Amniotic stem cell (primary cell): ENCODE results near the gene PLXDC1.
"Not testable (repeated sequence)": the region's sequence is repeated elsewhere in the genome, so short reads cannot be mapped to it uniquely, and the experiment has no call there.

Source experiments
- DNase-seq: peaks from one replicate; lab custom pipeline; 2025; lab: John Stamatoyannopoulos, UW

Gene PLXDC1

DNA sequence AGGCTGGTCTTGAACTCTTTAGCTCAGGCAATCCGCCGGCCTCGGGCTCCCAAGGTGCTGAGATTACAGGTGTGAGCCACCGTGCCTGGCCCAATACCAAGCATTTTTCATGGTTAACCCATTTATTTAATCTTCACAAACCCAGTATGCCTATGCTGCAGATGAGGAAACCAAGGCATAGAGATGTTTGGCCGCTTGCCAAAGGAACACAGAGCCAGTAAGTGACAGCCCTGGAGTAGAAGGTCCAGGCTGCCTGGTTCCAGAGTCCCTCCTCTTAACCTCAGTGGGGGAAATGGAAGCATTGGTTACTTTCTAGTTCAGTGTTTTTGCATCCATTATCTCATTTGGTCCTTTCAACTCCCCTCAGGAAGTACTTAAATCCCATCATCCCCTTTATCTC is 29.9 kb upstream of the PLXDC1 start:
- no peak for DNase-seq

- no peak for DNase-seq
Measured at GRCh38 chr17:39178536-39178935, 27.1 kb upstream of the PLXDC1 start.

DNA sequence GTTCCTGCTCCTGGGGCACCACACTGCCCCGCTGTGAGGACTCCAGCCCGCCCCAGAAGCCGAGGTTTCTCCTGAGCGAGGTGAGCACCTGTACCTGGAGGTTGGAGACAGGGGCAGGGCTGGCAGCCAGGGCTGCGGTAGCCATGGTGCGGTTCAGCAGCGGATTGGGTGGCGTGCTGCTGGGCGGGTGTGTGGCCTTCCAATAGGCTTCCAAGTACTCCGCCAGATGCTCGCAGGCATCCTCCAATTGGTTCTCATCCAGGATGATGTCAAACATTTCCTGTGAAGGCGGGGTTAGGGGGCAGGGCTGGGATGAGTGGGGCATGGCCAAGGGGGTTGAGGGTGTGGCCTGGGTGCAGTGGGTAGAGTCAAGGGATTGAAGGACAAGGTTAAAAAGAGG is 25.8 kb upstream of the PLXDC1 start:
- no peak for DNase-seq

DNA sequence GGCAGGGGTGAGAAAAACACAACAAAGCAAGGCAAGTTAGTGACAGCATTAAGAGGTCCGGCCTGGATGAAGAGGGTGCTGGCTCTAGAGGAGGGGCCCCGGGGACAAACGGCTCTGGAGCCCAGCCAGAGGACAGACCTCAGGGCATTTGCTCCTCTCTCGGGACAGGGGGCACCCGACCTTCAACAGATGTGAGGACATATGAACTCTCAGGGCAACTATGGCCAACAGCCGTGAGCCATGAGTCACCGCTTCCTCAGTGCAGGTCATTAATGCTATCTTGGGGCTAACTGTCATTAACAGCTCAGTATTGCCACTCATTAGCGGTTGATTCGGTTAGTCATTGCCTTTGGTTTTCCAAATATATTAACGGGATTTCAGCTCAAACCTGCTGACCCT is 24.3 kb upstream of the PLXDC1 start:
- DNase-seq = no peak

DNA sequence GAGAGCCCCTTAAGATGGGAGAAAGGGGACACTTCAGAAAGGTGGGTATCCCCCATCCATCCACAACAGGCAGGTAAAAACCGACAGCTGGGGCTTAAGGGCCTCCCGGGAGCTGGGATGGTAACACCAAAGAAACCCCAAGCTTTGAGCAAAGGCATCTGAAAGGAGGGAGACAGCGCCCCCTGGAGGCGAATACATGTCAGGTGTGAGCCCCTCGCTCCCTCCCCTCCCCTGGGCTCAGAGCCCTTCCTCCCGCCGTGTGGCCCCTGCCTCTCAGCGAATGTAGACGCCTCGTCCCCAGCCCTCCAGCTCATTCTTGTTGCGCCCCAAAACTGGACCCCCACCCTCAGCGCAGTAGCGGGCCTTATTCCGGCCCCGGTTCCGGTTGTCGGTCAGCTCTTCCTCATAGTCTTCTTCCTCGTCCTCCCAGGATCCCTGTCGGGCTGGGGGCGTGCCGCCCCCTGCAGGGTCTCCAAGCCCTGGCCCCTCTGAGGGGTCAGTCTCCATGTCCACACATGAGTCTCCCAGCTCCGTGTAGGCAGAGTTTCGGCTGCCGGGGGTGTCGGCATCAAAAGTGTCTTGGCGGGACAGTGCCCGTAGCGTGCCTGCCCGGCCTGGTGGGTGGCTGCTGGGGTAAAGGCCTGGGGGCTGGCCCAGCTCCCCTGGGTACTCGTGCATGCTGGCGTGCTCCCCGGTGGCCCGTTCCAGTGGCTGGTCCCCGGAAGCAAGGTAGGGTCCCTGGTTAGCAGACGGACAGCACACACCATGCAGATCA is 23.7 kb upstream of the PLXDC1 start:
- no peak for DNase-seq

DNA sequence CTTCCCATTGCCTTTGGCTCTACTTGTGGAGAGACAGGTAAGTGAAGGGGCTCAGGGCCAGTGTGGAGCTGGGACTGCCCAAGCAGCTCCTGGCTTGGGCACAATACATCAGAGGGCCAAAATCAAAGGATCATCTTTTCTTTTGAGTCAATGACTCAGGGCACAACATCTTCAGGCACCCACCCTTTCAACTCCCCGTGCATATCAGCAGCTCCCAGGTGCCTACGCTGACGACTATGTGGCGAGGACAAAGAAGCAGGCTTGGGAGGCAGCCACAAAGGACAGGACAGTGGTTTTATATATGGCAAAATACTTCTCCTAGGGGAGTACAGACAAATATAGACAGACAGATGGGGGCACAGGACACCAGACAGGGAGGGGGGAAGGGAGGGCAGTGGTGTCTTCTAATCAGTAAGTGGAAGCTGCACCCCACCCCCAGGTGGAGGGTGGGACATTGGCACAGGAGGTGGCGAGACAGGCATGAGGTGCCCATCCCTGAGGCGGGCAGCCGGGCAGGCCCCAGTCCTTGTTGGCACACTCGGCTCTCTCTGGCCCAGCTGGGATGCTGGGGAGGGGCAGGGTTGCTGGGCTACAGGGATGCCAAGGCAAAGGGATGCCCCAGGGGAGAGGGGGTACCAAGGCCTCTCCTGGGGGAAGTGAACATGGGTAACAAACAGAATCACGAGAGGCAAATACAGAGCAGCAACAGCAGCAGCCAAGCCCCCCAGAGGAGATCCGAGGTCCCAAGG is 22.3 kb upstream of the PLXDC1 start:
- no peak for DNase-seq

GRCh38 chr17:39173080-39173479 is 21.6 kb upstream of the PLXDC1 start:
- no peak for DNase-seq

DNA sequence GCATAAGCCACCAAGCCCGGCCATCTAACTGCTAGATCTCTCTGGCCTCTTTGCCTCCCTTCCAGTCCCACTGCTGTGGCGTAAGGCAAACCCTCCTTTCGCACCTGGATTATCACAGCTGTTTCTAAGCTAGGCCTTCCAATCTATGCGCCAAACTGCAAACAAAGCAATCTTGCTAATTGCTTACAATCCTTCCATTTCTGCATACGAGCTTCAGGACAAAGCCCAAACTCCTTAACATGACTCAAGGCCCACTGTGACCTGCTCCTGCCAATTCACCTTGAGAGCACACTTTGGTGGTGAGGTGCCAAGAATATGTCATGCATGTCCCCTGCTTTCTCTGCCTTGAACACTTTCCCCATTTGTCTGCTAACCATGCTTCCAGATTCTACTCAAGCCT is 20.5 kb upstream of the PLXDC1 start:
- DNase-seq = no peak

DNA sequence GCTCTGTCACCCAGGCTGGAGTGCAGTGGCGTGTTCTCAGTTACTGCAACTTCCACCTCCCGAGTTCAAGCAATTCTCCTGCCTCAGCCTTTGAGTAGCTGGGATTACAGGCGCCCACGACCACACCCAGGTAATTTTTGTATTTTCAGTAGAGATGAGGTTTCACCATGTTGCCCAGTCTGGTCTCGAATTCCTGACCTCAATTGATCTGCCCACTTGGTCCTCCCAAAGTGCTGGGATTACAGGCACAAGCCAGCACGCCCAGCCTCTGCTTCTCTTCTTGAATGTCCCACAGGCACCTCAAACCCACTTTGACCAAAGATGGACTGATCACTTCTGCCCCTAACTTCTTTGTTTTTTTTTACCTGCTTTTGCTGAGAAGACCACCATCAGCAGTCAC is 19.1 kb upstream of the PLXDC1 start:
- DNase-seq = no peak

GRCh38 chr17:39170109-39170508 is 18.7 kb upstream of the PLXDC1 start:
- no peak for DNase-seq

- no peak for DNase-seq
Measured at GRCh38 chr17:39169518-39169917, 18.1 kb upstream of the PLXDC1 start.

DNA sequence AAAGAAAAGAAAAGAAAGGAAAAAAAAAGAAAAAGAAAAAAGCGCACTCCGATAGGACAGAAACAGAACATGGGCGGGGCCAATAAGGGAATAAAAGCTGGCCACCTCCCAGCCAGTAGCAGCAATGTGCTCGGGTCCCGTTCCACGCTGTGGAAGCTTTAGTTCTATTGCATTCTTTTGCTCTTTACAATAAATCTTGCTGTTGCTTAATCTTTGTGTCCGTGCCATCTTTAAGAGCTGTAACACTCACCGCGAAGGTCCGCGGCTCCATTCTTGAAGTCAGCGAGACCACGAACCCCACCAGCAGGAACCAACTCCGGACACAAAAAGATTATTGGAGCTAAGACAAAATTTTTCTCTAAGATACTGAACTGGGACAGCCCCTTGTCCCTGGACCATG is 17.7 kb upstream of the PLXDC1 start:
- DNase-seq = no peak

DNA sequence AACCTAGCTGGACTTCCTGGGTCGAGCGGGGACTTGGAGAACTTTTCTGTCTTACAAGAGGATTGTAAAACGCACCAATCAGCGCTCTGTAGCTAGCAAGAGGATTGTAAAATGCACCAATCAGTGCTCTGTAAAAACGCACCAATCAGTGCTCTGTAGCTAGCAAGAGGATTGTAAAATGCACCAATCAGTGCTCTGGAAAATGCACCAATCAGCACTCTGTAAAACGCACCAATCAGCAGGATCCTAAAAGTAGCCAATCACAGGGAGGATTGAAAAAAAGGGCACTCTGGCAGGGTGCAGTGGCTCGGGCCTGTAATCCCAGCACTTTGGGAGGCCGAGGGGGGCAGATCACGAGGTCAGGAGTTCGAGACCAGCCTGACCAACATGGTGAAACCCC is 17.1 kb upstream of the PLXDC1 start:
- DNase-seq = not testable (repeated sequence)

DNA sequence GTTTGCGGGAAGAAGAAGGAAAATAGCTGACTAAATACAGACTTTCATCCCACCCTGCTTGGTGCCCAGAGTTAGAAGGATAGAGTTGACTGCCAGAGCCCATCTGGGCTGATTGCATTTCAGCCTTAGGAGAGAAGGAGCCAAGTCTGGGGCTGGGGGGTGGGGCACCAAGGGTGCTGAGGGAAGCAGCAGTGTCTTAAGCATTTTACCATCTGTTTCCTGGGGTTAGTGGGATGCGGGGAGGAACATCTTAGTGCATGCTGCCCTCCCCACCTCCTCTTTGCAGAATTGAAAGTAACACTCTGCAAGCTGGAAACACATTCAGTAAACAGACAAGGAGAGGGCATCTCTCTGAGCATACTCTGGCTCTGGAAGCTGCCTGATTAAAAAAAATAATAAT is 16.0 kb upstream of the PLXDC1 start:
- no peak for DNase-seq

- DNase-seq = no peak
Measured at GRCh38 chr17:39166437-39167335, 15.2 kb upstream of the PLXDC1 start.

- DNase-seq = no peak
Measured at GRCh38 chr17:39165841-39166349, 14.5 kb upstream of the PLXDC1 start, which contains the start of gene ARL5C. Gene ARL5C (minus strand): TSS chr17:39166161. CDS start chr17:39165760, 401 bp downstream.

DNA sequence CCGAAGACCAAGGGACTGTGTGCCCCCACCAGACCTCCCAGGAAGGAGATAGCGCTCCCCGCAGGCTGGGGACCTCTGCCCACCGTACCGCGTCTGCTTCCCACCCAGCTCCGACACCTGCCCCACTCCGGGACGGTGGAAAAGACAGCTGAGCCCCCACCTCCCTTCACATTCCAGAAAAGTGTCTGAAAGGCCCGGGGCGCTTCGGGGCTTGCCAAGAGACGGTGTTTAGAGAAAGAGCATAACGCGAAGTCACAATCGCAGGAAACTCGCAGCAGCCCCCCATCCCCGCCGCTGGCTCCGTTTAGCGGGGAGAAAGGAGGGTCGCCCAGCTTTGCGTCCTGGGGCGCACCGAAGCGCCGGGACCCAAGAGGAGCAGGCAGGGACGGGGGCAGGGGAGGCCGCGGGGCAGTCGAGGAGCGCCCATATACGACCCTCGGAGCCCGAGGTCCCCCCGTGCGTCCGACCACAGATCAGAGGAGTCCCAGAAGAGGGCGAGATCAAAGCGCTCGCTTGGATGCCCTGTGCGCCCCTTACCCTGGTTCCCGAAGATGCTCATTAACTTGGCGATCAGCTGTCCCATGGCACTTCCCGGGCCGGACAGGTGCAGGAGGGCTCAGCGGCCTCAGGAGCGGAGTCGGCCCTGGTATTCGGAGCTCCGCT is 13.9 kb upstream of the PLXDC1 start:
- no peak for DNase-seq

DNA sequence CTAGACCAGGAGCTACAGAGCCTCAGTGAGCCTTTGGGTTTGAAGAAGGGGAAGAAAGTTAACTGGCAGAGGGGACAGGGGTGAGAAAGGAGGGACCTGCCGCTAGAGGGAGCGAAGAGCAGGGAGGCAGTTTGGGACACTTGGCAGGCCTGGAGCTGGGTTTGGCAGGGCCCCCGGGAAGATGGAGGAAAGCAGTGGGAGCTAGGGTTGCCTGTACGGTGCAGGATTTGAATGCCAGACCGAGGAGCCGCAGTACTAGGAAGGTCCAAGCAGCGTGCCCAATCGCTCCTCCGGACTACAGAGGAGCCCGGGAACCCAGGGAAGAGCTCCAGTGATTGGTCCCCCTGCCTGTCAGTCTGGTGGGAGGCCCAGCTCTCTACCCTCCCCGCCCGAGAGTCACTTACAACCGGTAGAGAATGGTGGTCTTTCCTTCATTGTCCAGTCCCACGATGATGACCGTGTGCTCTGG is 13.3 kb upstream of the PLXDC1 start:
- peak; percentile 88 for DNase-seq

GRCh38 chr17:39161962-39162361 is 10.5 kb upstream of the PLXDC1 start:
- no peak for DNase-seq

- DNase-seq = no peak
Measured at GRCh38 chr17:39158623-39159022, 7.2 kb upstream of the PLXDC1 start.

- DNase-seq = no peak
Measured at GRCh38 chr17:39156491-39156890, 5.1 kb upstream of the PLXDC1 start.

DNA sequence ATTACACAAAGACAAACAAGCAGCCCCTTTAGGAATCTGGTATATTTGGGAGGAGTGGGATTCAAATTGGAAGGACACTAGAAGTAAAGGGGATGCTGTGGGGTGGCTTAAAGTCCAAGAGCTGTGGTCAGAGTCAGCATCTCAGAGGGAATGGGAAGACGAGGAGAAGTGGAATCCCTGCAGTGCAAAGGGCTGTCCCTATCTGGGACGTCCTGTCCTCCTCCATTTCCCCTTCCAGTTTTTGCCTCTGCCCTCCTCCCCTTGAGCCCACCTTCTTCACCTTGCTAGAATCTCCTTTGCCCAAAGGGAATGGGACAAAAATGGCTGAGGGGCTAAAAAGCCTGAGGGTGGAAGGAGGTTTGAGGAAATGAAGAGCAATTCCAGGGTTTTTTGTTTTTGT is 4.2 kb upstream of the PLXDC1 start:
- no peak for DNase-seq
